GM21737 (cell line): ENCODE results near the gene PRR9.
"Not testable (repeated sequence)": the region's sequence is repeated elsewhere in the genome, so short reads cannot be mapped to it uniquely, and the experiment has no call there.

Experiments
- ATAC-seq: cut with Tn5 transposase; IDR thresholded peaks from one replicate; pipeline ENCODE4 v1.9.1; 2021; ENCODE audit warnings: mild to moderate bottlenecking, moderate library complexity; ENCODE audit not compliant: unreplicated experiment

PRR9 gene

GRCh38 chr1:153229076-153229829, 11.9 kb downstream of the PRR9 start:
- ATAC-seq = not testable (repeated sequence)

DNA sequence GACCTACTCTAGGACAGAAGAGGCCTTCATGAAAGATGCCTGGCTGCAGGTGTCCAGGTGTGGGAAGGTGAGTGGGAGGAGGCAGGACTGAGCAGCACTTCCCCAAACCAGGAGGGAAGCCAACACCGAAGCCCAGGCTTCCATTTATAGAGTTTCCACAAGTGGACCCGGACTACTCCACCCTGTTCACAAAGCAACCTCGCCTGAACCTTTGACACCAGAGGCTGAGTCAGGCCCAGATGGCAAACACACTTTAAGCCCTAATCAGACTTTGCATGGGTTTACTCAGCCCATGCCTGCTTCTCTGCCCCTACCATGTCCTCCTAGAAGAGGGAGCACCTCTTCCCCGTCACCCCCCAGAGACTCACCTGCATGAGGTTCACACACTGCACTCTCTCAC, 14.0 kb downstream of the PRR9 start:
- no peak for ATAC-seq

DNA sequence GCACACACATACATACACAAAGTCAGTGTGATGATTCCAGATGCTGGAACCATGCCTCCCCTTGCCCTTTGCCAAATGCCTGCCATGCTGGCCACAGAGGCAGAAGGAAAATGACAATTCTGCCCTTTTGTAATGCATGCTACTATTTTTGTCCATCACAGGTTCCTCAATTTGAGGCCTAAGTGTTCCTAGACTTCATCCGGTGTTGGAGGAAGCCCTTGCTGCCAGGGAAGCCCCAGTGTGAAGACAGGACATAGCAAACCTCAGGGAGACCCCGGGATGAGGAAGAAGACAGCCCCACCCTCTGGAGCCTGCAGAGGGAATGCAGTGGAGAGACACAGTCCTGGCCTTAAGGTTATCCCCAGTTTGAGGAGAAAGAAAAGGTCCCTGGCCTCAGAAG, 14.4 kb downstream of the PRR9 start:
- ATAC-seq = no peak

- ATAC-seq = no peak
Measured at GRCh38 chr1:153232553-153232952, 15.2 kb downstream of the PRR9 start.

DNA sequence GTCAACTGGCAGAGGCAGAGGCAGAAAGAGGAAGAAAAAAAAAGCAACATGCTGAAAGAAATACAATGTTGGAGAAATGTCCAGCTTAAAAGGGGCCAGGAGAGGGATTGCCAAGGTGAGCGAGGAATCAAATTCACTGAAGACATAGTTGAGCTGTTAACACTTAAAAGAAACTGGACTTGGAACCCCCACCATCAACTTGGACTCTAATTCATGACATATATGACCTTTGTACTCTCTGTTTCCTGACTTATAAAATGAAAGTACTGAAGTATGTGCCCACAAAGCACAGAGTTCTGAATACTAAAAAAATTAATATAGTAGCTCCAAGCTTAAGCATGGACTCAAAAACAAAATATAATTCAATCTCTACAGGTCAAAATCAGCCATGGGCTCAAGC, 16.1 kb downstream of the PRR9 start:
- no peak for ATAC-seq

DNA sequence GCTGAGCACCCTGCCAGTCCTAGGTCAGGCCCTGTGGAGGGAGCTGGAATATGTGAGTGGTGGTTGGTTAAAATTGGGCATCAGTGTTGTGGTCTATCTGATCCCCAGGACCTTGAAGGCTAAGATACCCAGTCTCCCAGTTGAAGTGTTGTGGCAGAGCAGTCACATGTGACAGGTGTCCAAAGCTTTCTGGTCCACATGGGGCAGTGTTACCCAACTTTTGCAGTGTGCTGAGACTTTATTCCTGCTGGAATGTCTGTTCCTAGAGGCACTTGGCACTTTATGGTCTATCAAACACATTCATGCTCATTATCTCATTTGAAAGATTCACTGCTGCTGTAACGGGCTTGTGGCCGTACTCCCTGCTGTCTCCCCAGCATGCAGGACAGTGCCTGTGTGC, 21.1 kb downstream of the PRR9 start:
- no peak for ATAC-seq

DNA sequence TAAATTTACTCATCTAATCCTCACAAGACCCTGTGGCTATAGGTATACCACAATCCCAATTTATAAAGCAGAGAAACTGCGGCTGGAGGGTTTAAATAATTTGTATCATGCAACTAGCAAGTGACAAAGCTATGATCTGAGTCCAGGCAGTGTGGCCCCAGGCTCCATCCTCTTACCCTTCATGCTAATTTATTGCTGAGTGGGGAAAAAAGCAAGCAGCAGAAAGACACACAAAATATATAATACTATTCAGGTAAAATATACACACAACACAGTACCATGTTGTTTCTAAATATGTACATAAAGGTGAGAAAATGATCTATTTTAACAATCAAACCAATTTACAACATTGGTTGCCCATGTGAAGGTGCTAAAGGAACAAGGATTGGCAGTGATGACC, 24.8 kb downstream of the PRR9 start:
- no peak for ATAC-seq

GRCh38 chr1:153245466-153245865, 28.1 kb downstream of the PRR9 start:
- ATAC-seq = no peak

DNA sequence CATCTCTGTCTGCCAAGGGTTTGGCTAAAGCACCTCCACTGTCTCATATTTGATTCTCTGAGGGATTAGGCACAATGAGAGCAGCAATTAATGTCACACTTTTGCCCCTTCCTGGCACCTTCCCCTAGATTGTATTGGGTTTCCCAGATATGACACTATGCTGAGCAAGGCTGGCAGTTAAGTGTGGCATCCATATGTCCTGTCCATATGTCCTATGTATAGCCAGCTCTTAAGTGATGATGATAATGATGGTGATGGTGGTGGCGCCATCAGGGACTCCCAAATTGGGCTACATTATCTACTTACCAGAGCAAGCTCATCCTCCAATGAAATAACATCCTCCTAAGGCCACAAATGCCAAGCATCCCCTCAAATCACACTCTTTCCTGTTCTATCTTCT, 28.6 kb downstream of the PRR9 start:
- ATAC-seq = no peak

DNA sequence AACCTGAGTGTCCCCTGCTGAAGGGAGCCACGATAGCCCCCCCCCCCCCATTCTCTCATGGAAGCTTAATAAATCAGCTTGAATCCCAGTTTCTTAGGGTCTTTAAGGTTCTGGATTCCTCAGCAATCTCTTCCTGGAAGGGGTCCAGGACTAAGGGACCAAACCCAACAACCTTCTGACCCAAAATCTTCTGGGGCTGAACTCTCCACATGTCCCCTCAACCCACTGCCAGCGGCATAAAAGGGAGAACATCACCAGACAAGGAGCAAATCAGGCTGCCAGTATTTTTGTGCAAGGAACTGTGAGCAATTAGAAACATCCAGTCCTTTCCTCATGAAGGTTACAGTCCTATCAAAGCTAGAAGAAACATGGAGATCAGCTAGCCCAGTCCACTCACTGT, 29.4 kb downstream of the PRR9 start:
- no peak for ATAC-seq

DNA sequence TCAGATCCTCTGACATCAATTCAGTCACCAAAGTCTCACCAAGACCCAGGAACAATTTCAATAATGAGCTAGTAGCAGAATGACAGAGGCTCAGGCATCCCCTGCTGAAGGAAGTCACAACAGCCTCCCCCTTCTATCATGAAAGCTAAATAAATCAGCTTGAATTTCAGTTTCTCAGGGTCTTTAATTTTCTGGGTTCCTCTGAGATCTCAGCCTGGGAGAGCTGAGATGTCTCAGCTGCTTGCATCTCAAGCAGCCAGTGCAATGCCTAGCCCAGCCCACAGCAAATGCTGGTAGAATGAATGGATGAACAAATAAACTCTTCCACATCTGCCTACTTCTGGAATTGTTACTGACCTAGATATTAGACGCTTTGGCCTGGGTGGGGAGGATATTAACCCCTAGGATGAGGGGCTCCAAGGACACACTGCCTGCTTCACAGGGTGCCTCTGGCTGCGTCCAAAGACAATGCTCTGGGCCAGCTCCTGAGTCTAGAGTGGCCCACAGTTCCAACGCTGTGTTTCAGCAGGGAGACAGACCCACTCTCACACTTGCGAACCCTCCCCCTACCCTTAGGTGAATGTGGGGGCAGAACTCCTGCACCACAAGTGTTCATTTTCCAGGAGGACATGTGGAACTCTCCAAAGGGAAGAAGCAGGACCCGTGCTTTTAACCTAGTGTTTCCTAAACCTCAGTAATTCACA, 30.9 kb downstream of the PRR9 start:
- ATAC-seq = no peak

GRCh38 chr1:153250166-153250565, 32.8 kb downstream of the PRR9 start:
- ATAC-seq = no peak

DNA sequence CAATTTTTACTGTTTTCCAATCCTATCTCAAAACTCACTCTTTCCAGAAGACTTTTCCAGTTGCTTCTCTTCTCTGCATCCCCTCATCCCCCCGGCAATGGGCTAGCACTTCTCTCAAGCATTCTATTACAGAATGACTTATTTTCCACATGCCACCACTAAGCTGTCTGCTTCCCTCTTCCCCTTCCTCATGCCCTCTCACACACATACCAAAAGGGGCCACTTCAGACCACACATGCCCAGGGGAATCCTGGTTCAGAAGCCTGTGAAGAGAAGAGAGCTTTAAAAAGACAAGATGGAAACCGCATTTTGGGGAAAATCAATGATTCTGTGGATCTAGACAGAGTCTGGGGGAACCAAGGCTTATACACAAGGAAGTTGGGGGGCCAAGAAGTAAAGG, 33.7 kb downstream of the PRR9 start:
- ATAC-seq = no peak

DNA sequence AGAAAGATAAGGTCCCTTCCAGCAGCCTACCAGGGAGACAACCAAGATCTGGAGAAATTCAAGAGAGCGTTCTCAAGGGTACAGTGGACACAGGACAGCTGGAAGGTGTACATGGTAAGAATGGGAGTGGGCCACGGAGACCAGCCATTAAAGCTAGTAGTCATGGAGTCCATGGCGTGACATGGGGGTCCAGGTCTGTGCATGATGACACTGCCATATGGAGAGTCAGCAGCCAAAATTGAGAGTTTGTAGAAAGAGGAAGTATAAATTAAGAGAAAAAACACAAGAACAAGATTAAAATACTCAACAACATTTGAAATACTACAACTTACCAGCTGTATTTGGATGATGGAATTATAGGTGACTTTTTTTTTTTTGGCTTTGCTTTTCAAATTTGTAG, 34.2 kb downstream of the PRR9 start:
- no peak for ATAC-seq

- no peak for ATAC-seq
Measured at GRCh38 chr1:153251988-153252387, 34.6 kb downstream of the PRR9 start.

- ATAC-seq = no peak
Measured at GRCh38 chr1:153253076-153253475, 35.7 kb downstream of the PRR9 start.

DNA sequence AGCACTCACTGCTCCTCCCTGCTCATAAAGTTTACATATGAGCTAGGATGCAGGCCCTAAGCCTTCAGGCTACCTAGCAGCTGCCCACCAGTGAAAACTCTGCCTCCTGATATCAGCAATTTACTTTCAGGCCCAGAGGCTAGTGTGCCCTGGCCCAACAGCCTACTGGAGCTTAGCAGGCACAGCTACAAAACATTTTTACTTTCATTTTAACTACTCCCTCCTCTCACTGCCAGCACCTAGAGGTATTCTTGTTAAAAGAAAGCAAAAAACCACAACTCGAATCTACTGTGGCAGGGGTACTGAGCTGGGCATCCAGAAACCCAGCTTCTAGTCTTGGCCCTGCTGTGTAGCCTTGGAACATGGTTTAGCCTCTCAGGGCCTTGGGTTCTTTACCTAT, 36.3 kb downstream of the PRR9 start:
- no peak for ATAC-seq

DNA sequence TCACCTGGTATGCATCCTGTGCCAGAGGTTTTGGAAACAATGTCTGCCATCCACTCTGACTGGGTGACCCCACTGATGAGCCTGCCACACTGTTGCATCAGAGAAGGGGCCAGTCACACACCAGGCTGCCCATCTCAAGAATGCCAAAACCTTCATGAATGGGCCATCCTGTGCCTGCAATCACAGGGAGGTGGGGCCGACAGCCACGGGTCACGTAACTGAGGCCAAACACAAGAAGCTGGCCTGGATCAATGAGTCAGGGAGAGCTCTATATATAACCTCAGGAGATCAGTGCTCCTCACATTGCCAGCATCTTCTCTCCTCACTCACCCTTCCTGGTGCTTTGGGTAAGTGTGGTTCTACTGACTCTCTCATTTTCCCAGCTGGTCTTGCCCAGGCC, 42.0 kb downstream of the PRR9 start, which contains the start of gene LORICRIN:
TSS of gene LORICRIN (plus strand) at position 301 of the 400 bp plus-strand sequence. CDS start 1,263 bp downstream, outside the sequence.
- ATAC-seq = no peak

DNA sequence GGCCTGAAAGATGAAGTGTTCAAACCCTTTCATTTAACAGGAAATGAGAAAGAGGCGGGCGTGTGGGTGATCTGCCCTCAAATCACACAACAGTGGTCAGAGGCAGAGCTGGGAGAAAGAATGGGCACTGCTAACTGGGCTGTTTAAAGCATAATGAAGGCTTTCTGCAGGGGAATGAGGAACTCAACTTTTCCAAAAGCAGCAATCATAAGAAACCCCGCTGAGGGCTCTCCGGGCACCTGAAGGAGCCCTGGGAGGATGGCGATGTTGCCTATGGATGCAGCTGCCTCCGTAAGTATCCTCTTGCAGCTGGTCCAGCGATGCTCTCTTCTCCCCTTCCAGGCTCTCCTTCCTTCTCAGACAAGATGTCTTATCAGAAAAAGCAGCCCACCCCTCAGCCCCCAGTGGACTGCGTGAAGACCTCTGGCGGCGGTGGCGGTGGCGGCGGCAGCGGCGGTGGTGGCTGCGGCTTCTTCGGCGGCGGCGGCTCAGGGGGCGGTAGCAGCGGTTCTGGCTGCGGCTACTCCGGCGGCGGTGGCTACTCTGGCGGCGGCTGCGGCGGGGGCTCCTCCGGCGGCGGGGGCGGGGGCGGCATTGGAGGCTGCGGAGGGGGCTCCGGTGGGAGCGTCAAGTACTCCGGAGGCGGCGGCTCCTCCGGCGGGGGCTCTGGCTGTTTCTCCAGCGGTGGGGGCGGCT, 43.3 kb downstream of the PRR9 start:
- ATAC-seq = no peak

GRCh38 chr1:153261281-153262069, 44.1 kb downstream of the PRR9 start:
- ATAC-seq = no peak

DNA sequence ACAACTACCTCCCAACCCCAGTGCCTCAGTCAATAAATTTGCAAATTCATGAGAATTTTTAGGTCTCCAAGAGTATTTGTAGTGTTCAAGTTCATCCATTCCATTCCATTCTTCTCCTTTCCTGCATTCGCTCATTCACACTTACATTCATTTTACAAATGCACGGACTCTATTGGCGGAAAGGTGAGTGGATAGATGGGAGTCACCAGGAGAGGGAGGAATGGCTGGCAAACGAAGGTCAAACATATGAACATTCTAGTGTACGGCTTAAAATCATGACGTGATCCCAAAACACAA, 44.6 kb downstream of the PRR9 start:
- no peak for ATAC-seq
